Fibroblast of lung (primary cell): ENCODE measurements around the gene SLC35B1. TPM values are rescaled to one million over a fixed set of nuclear protein-coding genes. Genes with fewer than 3 reads are reported as not detected.

ENCODE experiments used
- DNase-seq, 2 donors: peaks; one replicate each; pipeline versions ENCODE4 v3.0.0 to v3.0.0-alpha.2; 2010; ENCODE audit warnings: low read depth in 2 of 2
- H2AFZ ChIP-seq: 2 replicates; pipeline ENCODE4 v1.5.1; 2012; ENCODE audit warnings: low read length, control low read depth, inconsistent platforms
- H3K27ac ChIP-seq: 2 replicates; pipeline ENCODE4 v1.5.1; 2011; ENCODE audit warnings: low read length, control low read depth; ENCODE audit not compliant: insufficient read depth
- H3K27me3 ChIP-seq: 2 replicates; pipeline ENCODE4 v1.5.1; 2011; ENCODE audit warnings: mild to moderate bottlenecking, low read length; ENCODE audit not compliant: control insufficient read depth, insufficient read depth
- H3K36me3 ChIP-seq: 2 replicates; pipeline ENCODE4 v1.5.1; 2011; ENCODE audit warnings: low read length; ENCODE audit not compliant: control insufficient read depth, insufficient read depth
- H3K4me1 ChIP-seq: 2 replicates; pipeline ENCODE4 v1.5.1; 2011; ENCODE audit warnings: low read length; ENCODE audit not compliant: control insufficient read depth, insufficient read depth; ENCODE audit errors: extremely low read depth
- H3K4me2 ChIP-seq: 2 replicates; pipeline ENCODE4 v1.5.1; 2011; ENCODE audit warnings: low read length, control low read depth; ENCODE audit not compliant: insufficient read depth; ENCODE audit errors: extremely low read depth
- H3K4me3 ChIP-seq, 4 experiments: fragments of 200-600 bp in 1 of 4; sonication (generic) in 1 of 4; replicated peaks in 1 of 4; 2 replicates each; pipeline ENCODE4 v1.5.1; 2011 to 2016; ENCODE audit warnings: low read length in 4 of 4, low read depth in 3 of 4, mild to moderate bottlenecking in 3 of 4, control low read depth in 2 of 4, inconsistent platforms in 1 of 4, mixed read lengths in 1 of 4; ENCODE audit not compliant: insufficient read depth in 1 of 4; ENCODE audit errors: control extremely low read depth in 1 of 4
- H3K79me2 ChIP-seq: 2 replicates; pipeline ENCODE4 v1.5.1; 2012; ENCODE audit warnings: mild to moderate bottlenecking, low read length, inconsistent platforms; ENCODE audit not compliant: control insufficient read depth, insufficient read depth
- H3K9ac ChIP-seq: 2 replicates; pipeline ENCODE4 v1.5.1; 2011; ENCODE audit warnings: mild to moderate bottlenecking, low read length, control low read depth; ENCODE audit not compliant: insufficient read depth
- H3K9me3 ChIP-seq: 2 replicates; pipeline ENCODE4 v1.5.1; 2012; ENCODE audit warnings: low read depth, low read length; ENCODE audit not compliant: control insufficient read depth, insufficient read depth
- H4K20me1 ChIP-seq: 2 replicates; pipeline ENCODE4 v1.5.1; 2011; ENCODE audit warnings: low read length; ENCODE audit not compliant: control insufficient read depth, insufficient read depth; ENCODE audit errors: extremely low read depth
- EZH2 ChIP-seq: IDR thresholded peaks from 2 replicates; pipeline ENCODE4 v1.5.1; 2012; ENCODE audit warnings: low read length, control low read depth, mild to moderate bottlenecking; ENCODE audit errors: missing control alignments
- polyA plus RNA-seq, 2 donors: library from polyadenylated mRNA; depleted of rRNA in 1 of 2; stranded (reverse) in 1 of 2; unstranded in 1 of 2; fragments of >200 nt; gene quantifications; 2 replicates each; pipeline ENCODE4 v1.2.1, GENCODE V29; 2011 to 2012; ENCODE audit warnings: missing spikeins in 1 of 2
- total RNA-seq: library from RNA; depleted of rRNA; stranded (reverse); fragments of >200 nt; gene quantifications from 2 replicates; pipeline ENCODE4 v1.2.1, GENCODE V29; 2014
- TF ChIP-seq, protein P1 (sequence below), 2 donors: IDR thresholded peaks in 1 of 2; conservative IDR thresholded peaks in 1 of 2; 1 replicate in 1 of 2; 2 replicates in 1 of 2; pipeline ENCODE4 v1.5.1; 2011 to 2012; ENCODE audit warnings: low read length in 2 of 2, control low read depth in 1 of 2, inconsistent platforms in 1 of 2, low read depth in 1 of 2, mild to moderate bottlenecking in 1 of 2

SLC35B1 gene
- total and polyA plus RNA-seq, 2 donors (not counting 1 experiment from before 2014, with no cell fraction given): 36.3 to 56.9 TPM

DNA sequence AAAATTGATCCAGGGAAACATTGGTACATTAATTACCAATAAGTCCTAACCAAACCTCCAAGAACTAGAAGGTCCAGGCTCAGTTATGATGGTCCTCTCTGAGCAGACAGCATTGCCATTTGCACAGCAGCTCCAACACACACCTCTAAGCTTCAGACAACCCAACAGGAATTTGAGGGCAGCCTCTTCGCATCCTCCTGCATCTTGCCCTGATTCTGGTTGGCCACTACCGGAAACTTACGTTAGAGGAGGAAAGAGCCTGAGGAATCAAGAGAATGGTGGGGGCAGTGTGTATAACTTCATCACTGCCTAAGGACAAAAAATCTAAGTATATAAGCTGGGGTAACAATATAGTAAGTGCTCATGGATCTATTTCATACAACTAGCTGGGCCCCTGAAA lies 40.5 kb upstream of the SLC35B1 start:
- Histone ChIP-seq H3K4me2 (no peak overlapping the region), H3K9me3 (no peaks in the 10 kb centered on the region), H2AFZ (no peak overlapping the region), H3K79me2 (no peaks in the 10 kb centered on the region), H3K36me3 (no peaks in the 10 kb centered on the region), H3K9ac (no peak overlapping the region), H3K4me1 (no peaks in the 10 kb centered on the region), H4K20me1 (no peaks in the 10 kb centered on the region), H3K27ac (no peak overlapping the region), H3K4me3 (no peak overlapping the region), H3K27me3 (no peaks in the 10 kb centered on the region)
- DNase-seq: no peak
- TF ChIP-seq EZH2: no peak
- TF ChIP-seq, protein P1, sequence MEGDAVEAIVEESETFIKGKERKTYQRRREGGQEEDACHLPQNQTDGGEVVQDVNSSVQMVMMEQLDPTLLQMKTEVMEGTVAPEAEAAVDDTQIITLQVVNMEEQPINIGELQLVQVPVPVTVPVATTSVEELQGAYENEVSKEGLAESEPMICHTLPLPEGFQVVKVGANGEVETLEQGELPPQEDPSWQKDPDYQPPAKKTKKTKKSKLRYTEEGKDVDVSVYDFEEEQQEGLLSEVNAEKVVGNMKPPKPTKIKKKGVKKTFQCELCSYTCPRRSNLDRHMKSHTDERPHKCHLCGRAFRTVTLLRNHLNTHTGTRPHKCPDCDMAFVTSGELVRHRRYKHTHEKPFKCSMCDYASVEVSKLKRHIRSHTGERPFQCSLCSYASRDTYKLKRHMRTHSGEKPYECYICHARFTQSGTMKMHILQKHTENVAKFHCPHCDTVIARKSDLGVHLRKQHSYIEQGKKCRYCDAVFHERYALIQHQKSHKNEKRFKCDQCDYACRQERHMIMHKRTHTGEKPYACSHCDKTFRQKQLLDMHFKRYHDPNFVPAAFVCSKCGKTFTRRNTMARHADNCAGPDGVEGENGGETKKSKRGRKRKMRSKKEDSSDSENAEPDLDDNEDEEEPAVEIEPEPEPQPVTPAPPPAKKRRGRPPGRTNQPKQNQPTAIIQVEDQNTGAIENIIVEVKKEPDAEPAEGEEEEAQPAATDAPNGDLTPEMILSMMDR (conservative IDR thresholded peaks at IDR 0.05 in 1 of 2, IDR thresholded peaks at IDR 0.05 in 1 of 2; ENCODE audit: low read depth in 1 of 2, low read length in 2 of 2): no peak

DNA sequence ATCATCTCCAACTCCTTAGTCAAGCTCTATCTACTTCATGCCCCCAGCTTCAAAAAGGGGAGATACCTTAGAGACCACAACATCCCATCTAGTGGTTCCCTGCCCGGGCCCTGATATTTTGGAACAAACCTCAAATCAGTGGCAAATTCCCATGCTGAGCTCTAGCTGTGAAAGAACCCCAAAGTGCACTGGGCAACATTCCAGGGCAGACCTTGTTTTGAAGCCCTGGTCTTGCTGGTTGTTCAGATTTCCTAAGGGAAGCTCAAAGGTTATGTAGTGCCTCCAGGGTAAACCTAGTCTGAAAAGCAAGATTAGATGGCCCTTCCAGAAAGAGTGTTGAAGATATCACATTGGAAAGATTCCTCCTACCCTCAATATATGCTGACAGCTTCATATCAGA lies 39.9 kb upstream of the SLC35B1 start:
- no peak overlapping the region for H3K9ac ChIP-seq
- no peak for DNase-seq
- no peaks in the 10 kb centered on the region for H3K9me3 ChIP-seq
- H2AFZ ChIP-seq: no peak overlapping the region
- no peaks in the 10 kb centered on the region for H3K27me3 ChIP-seq
- H3K79me2 ChIP-seq: no peaks in the 10 kb centered on the region
- TF ChIP-seq, protein P1 (conservative IDR thresholded peaks at IDR 0.05 in 1 of 2, IDR thresholded peaks at IDR 0.05 in 1 of 2; ENCODE audit: low read depth in 1 of 2, low read length in 2 of 2): no peak
- TF ChIP-seq EZH2: no peak
- H3K4me2 ChIP-seq: no peak overlapping the region
- H3K4me3 ChIP-seq: no peak overlapping the region
- no peaks in the 10 kb centered on the region for H4K20me1 ChIP-seq
- H3K4me1 ChIP-seq: peaks cover under 1% of the 10 kb centered on the region
- H3K27ac ChIP-seq: no peak overlapping the region
- H3K36me3 ChIP-seq: no peaks in the 10 kb centered on the region

DNA sequence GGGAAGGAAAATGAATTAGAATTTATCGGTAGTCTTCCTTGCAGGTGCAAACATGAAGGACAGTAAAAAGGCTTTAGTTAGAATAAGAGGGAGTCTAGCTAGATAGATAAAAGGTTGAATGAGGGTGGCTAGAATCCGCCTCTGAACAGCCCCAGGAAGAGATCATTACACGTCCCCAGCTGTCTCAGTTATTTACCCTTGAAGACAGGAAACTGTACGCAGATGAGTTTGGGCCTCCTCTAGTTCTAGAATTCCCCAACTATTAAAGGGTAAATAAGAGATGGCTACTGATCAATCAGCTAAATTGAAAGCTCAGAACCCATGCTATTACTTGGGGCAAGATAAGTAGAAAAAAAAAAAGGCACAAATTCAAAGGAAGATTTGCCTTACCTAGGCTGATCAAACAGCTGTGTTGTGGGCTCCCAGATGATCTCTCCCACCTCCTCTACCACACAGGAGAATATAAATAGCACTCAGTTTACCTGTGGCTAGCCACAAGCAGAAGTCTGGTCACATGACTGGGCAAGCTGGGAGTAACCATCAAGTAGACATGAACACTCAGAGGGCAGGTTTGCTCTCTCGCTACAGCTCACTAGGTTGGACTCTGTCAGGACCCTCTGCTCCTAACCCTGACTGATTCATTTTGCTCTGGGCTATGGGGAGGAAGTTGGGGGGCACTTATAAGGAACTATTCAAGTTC lies 39.2 kb upstream of the SLC35B1 start:
- Histone ChIP-seq H3K9me3 (no peaks in the 10 kb centered on the region), H3K4me2 (no peak overlapping the region), H3K79me2 (no peaks in the 10 kb centered on the region), H3K4me3 (no peak overlapping the region), H3K4me1 (peaks cover 4% of the 10 kb centered on the region), H3K27me3 (no peaks in the 10 kb centered on the region), H3K27ac (no peak overlapping the region), H4K20me1 (no peaks in the 10 kb centered on the region), H3K36me3 (no peaks in the 10 kb centered on the region), H2AFZ (no peak overlapping the region), H3K9ac (no peak overlapping the region)
- TF ChIP-seq, protein P1 (conservative IDR thresholded peaks at IDR 0.05 in 1 of 2, IDR thresholded peaks at IDR 0.05 in 1 of 2; ENCODE audit: low read depth in 1 of 2, low read length in 2 of 2): no peak
- no peak for TF ChIP-seq EZH2
- no peak for DNase-seq
